GM18868 (cell line): ENCODE data around the gene GPR35.
"Not testable (repeated sequence)": the region's sequence is repeated elsewhere in the genome, so short reads cannot be mapped to it uniquely, and the experiment has no call there.

Experiments
- ATAC-seq: cut with Tn5 transposase; IDR thresholded peaks from one replicate; pipeline ENCODE4 v1.9.1; 2021; ENCODE audit warnings: mild to moderate bottlenecking, moderate library complexity; ENCODE audit not compliant: unreplicated experiment

GPR35 gene

GRCh38 chr2:240601831-240602160 is 23.5 kb upstream of the GPR35 start:
- ATAC-seq = no peak

GRCh38 chr2:240602266-240603050 is 22.8 kb upstream of the GPR35 start:
- ATAC-seq = no peak

GRCh38 chr2:240603081-240603835 is 22.0 kb upstream of the GPR35 start:
- ATAC-seq = no peak

- ATAC-seq = no peak
Measured at GRCh38 chr2:240603846-240604245, 21.4 kb upstream of the GPR35 start.

GRCh38 chr2:240604291-240604938 is 20.9 kb upstream of the GPR35 start:
- no peak for ATAC-seq

- no peak for ATAC-seq
Measured at GRCh38 chr2:240604939-240605716, 20.2 kb upstream of the GPR35 start.

GRCh38 chr2:240605867-240606743 is 19.2 kb upstream of the GPR35 start:
- ATAC-seq = no peak

- no peak for ATAC-seq
Measured at GRCh38 chr2:240611601-240612210, 13.6 kb upstream of the GPR35 start.

GRCh38 chr2:240613781-240614180 is 11.5 kb upstream of the GPR35 start:
- ATAC-seq = no peak

GRCh38 chr2:240614391-240614790 is 10.9 kb upstream of the GPR35 start:
- no peak for ATAC-seq

- ATAC-seq = no peak
Measured at GRCh38 chr2:240615396-240615795, 9.9 kb upstream of the GPR35 start.

GRCh38 chr2:240615820-240616547 is 9.3 kb upstream of the GPR35 start:
- no peak for ATAC-seq

GRCh38 chr2:240616860-240617666 is 8.2 kb upstream of the GPR35 start:
- ATAC-seq = not testable (repeated sequence)

- ATAC-seq = no peak
Measured at GRCh38 chr2:240618776-240619175, 6.5 kb upstream of the GPR35 start.

GRCh38 chr2:240619506-240620148 is 5.7 kb upstream of the GPR35 start:
- ATAC-seq = no peak

GRCh38 chr2:240620149-240620731 is 5.0 kb upstream of the GPR35 start:
- ATAC-seq = no peak

GRCh38 chr2:240620859-240621258 is 4.4 kb upstream of the GPR35 start:
- ATAC-seq = no peak
